Liver (tissue), 9 donors: ENCODE data around the gene HEXIM1. TPM values are rescaled to one million over a fixed set of nuclear protein-coding genes. Genes with fewer than 3 reads are reported as not detected.

ENCODE experiments used
- DNase-seq: peaks from one replicate; pipeline ENCODE4 v3.0.0-alpha.2; 2017; ENCODE audit warnings: low spot score
- H3K27ac ChIP-seq, 2 donors: one replicate each; pipeline ENCODE4 v1.7.0; 2013; ENCODE audit warnings: inconsistent platforms in 2 of 2, low read length in 2 of 2, control low read depth in 1 of 2, low read depth in 1 of 2, mild to moderate bottlenecking in 1 of 2
- H3K27me3 ChIP-seq, 4 donors: one replicate each; pipeline versions ENCODE4 v1.6.1 to v1.7.0; 2013; ENCODE audit warnings: low read length in 3 of 4, inconsistent platforms in 1 of 4, mild to moderate bottlenecking in 1 of 4, moderate library complexity in 1 of 4; ENCODE audit not compliant: control insufficient read depth in 4 of 4, insufficient read depth in 4 of 4
- H3K36me3 ChIP-seq, 4 donors: one replicate each; pipeline versions ENCODE4 v1.6.1 to v1.7.0; 2013; ENCODE audit warnings: low read length in 3 of 4, mild to moderate bottlenecking in 3 of 4, low read depth in 1 of 4, moderate library complexity in 1 of 4; ENCODE audit not compliant: control insufficient read depth in 4 of 4, insufficient read depth in 3 of 4
- H3K4me1 ChIP-seq, 4 donors: one replicate each; pipeline versions ENCODE4 v1.6.1 to v1.7.0; 2013; ENCODE audit warnings: low read length in 3 of 4, mild to moderate bottlenecking in 3 of 4, moderate library complexity in 1 of 4; ENCODE audit not compliant: control insufficient read depth in 4 of 4, insufficient read depth in 4 of 4
- H3K4me3 ChIP-seq, 3 donors: one replicate each; pipeline versions ENCODE4 v1.6.1 to v1.7.0; 2013; ENCODE audit warnings: low read length in 3 of 3, control low read depth in 1 of 3, low read depth in 1 of 3, mild to moderate bottlenecking in 1 of 3
- H3K9ac ChIP-seq, 2 donors: one replicate each; pipeline ENCODE4 v1.7.0; 2013; ENCODE audit warnings: low read length in 2 of 2, mild to moderate bottlenecking in 2 of 2, moderate library complexity in 2 of 2, control low read depth in 1 of 2, low read depth in 1 of 2
- H3K9me3 ChIP-seq, 4 donors: one replicate each; pipeline versions ENCODE4 v1.6.1 to v1.7.0; 2013; ENCODE audit warnings: low read length in 3 of 4; ENCODE audit not compliant: control insufficient read depth in 4 of 4
- EGR1 ChIP-seq, 2 donors: IDR thresholded peaks; 2 replicates each; pipeline ENCODE4 v1.6.1; 2016 to 2018; ENCODE audit warnings: antibody characterized with exemption in 2 of 2, low read depth in 2 of 2
- FOXA1 ChIP-seq: IDR thresholded peaks from 2 replicates; pipeline ENCODE4 v1.6.1; 2016; ENCODE audit warnings: antibody characterized with exemption
- FOXA2 ChIP-seq: IDR thresholded peaks from 2 replicates; pipeline ENCODE4 v1.6.1; 2016; ENCODE audit warnings: antibody characterized with exemption
- GABPA ChIP-seq, 2 donors: IDR thresholded peaks in 1 of 2; conservative IDR thresholded peaks in 1 of 2; 2 replicates each; pipeline ENCODE4 v1.6.1; 2016; ENCODE audit warnings: antibody characterized with exemption in 2 of 2, mild to moderate bottlenecking in 1 of 2, moderate library complexity in 1 of 2
- HNF4G ChIP-seq: IDR thresholded peaks from 2 replicates; pipeline ENCODE4 v1.6.1; 2016; ENCODE audit warnings: antibody characterized with exemption
- JUND ChIP-seq, 2 donors: IDR thresholded peaks; 2 replicates each; pipeline ENCODE4 v1.6.1; 2016; ENCODE audit warnings: antibody characterized with exemption in 2 of 2
- NR2F2 ChIP-seq: IDR thresholded peaks from 2 replicates; pipeline ENCODE4 v1.6.1; 2016; ENCODE audit warnings: antibody characterized with exemption
- REST ChIP-seq: IDR thresholded peaks from 2 replicates; pipeline ENCODE4 v1.6.1; 2016; ENCODE audit warnings: antibody characterized with exemption, mild to moderate bottlenecking
- RXRA ChIP-seq, 2 donors: IDR thresholded peaks; 2 replicates each; pipeline ENCODE4 v1.6.1; 2017 to 2018; ENCODE audit warnings: antibody characterized with exemption in 2 of 2, mild to moderate bottlenecking in 1 of 2
- SP1 ChIP-seq: IDR thresholded peaks from 2 replicates; pipeline ENCODE4 v1.6.1; 2018; ENCODE audit warnings: antibody characterized with exemption, mild to moderate bottlenecking
- TAF1 ChIP-seq: conservative IDR thresholded peaks from 2 replicates; pipeline ENCODE4 v1.6.1; 2016; ENCODE audit warnings: antibody characterized with exemption, mild to moderate bottlenecking
- YY1 ChIP-seq: IDR thresholded peaks from 2 replicates; pipeline ENCODE4 v1.6.1; 2016; ENCODE audit warnings: antibody characterized with exemption, mild to moderate bottlenecking
- WGBS: extraction: QIAGEN DNeasy Blood & Tissue Kit; methylation state at CpG from one replicate; pipeline ENCODE4 v1.1.7; 2013; 5-methylcytosine and 5-hydroxymethylcytosine counted together
- polyA plus RNA-seq, 2 donors: library from polyadenylated mRNA; stranded (reverse) in 1 of 2; unstranded in 1 of 2; fragments of 200-250 nt in 1 of 2; fragments of >200 nt in 1 of 2; fragmentation: Nextera tagmentation in 1 of 2; extraction: Ambion mirVana in 1 of 2; gene quantifications; one replicate each; pipeline versions ENCODE4 v1.2.1 to v1.2.3, GENCODE V29; 2013 to 2015
- total RNA-seq, 2 donors: library from RNA; depleted of rRNA; stranded (reverse); fragments of >200 nt; gene quantifications; one replicate each; pipeline ENCODE4 v1.2.3, GENCODE V29; 2014
- TF ChIP-seq, protein P1 (sequence below): fragments of 150-350 bp; IDR thresholded peaks from 2 replicates; pipeline ENCODE4 v1.5.1; 2017; ENCODE audit warnings: improper control_type of control experiment, low read depth, low read length; ENCODE audit not compliant: missing input control
- TF ChIP-seq, protein P2 (sequence below): IDR thresholded peaks from 2 replicates; pipeline ENCODE4 v1.6.1; 2016; ENCODE audit warnings: antibody characterized with exemption
- TF ChIP-seq, protein P3 (sequence below): IDR thresholded peaks from 2 replicates; pipeline ENCODE4 v1.6.1; 2016; ENCODE audit warnings: antibody characterized with exemption
- donor health status: healthy.
- donor health status: healthy.
- donor health status: healthy.
- donor health status: healthy.
- donor health status: healthy.

Gene HEXIM1
- total and polyA plus RNA-seq, 4 donors = 7.4 to 14.3 (median 12.3) TPM

GRCh38 chr17:45115015-45115625, 33.2 kb upstream of the HEXIM1 start (continued):
- TF ChIP-seq HNF4G (no peak), JUND (IDR thresholded peaks at IDR 0.05) (no peak), TAF1 (no peak), SP1 (no peak), YY1 (no peak), EGR1 (IDR thresholded peaks at IDR 0.05; ENCODE audit: low read depth in 2 of 2) (no peak)
- TF ChIP-seq, protein P1, sequence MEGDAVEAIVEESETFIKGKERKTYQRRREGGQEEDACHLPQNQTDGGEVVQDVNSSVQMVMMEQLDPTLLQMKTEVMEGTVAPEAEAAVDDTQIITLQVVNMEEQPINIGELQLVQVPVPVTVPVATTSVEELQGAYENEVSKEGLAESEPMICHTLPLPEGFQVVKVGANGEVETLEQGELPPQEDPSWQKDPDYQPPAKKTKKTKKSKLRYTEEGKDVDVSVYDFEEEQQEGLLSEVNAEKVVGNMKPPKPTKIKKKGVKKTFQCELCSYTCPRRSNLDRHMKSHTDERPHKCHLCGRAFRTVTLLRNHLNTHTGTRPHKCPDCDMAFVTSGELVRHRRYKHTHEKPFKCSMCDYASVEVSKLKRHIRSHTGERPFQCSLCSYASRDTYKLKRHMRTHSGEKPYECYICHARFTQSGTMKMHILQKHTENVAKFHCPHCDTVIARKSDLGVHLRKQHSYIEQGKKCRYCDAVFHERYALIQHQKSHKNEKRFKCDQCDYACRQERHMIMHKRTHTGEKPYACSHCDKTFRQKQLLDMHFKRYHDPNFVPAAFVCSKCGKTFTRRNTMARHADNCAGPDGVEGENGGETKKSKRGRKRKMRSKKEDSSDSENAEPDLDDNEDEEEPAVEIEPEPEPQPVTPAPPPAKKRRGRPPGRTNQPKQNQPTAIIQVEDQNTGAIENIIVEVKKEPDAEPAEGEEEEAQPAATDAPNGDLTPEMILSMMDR = no peak

- Histone ChIP-seq H3K4me1 (peaks cover 0 to 3% (median 0%) of the 10 kb centered on the region in 4 donors), H3K36me3 (no peaks in the 10 kb centered on the region), H3K9me3 (no peaks in the 10 kb centered on the region), H3K9ac (no peak overlapping the region), H3K27me3 (no peaks in the 10 kb centered on the region), H3K4me3 (no peak overlapping the region), H3K27ac (no peak overlapping the region)
- no peak for DNase-seq
- TF ChIP-seq TAF1 (no peak), NR2F2 (no peak), REST (no peak), FOXA2 (no peak), JUND (IDR thresholded peaks at IDR 0.05) (no peak), RXRA (IDR thresholded peaks at IDR 0.05) (no peak), GABPA (IDR thresholded peaks at IDR 0.05 in 1 of 2, conservative IDR thresholded peaks at IDR 0.05 in 1 of 2) (no peak), FOXA1 (no peak), YY1 (no peak), EGR1 (IDR thresholded peaks at IDR 0.05; ENCODE audit: low read depth in 2 of 2) (no peak), SP1 (no peak)
- TF ChIP-seq, protein P2, sequence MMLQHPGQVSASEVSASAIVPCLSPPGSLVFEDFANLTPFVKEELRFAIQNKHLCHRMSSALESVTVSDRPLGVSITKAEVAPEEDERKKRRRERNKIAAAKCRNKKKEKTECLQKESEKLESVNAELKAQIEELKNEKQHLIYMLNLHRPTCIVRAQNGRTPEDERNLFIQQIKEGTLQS = no peak
- TF ChIP-seq, protein P3, sequence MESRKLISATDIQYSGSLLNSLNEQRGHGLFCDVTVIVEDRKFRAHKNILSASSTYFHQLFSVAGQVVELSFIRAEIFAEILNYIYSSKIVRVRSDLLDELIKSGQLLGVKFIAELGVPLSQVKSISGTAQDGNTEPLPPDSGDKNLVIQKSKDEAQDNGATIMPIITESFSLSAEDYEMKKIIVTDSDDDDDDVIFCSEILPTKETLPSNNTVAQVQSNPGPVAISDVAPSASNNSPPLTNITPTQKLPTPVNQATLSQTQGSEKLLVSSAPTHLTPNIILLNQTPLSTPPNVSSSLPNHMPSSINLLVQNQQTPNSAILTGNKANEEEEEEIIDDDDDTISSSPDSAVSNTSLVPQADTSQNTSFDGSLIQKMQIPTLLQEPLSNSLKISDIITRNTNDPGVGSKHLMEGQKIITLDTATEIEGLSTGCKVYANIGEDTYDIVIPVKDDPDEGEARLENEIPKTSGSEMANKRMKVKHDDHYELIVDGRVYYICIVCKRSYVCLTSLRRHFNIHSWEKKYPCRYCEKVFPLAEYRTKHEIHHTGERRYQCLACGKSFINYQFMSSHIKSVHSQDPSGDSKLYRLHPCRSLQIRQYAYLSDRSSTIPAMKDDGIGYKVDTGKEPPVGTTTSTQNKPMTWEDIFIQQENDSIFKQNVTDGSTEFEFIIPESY = no peak
- 85% methylated on average over 11 of the region's 11 CpGs for WGBS
These were observed 32.4 kb upstream of the HEXIM1 start for GRCh38 chr17:45115871-45116270.
